H9 (cell line): ENCODE results near the gene ACADM. TPM values are rescaled to one million over a fixed set of nuclear protein-coding genes. Genes with fewer than 3 reads are reported as not detected.

Experiments used
- DNase-seq: peaks from one replicate; pipeline ENCODE4 v3.0.0-alpha.2; 2017
- H2AFZ ChIP-seq: one replicate; pipeline ENCODE4 v1.6.1; 2013; ENCODE audit warnings: mild to moderate bottlenecking, low read length, control low read depth, moderate library complexity
- H2AK5ac ChIP-seq: 2 replicates; pipeline ENCODE4 v1.6.1; 2013; ENCODE audit warnings: low read length, control low read depth, mixed read lengths; ENCODE audit not compliant: insufficient read length
- H2BK120ac ChIP-seq: one replicate; pipeline ENCODE4 v1.6.1; 2013; ENCODE audit warnings: low read depth, mild to moderate bottlenecking, low read length, control low read depth, inconsistent platforms; ENCODE audit not compliant: poor library complexity, severe bottlenecking
- H2BK12ac ChIP-seq: 2 replicates; pipeline ENCODE4 v1.6.1; 2013; ENCODE audit warnings: low read length, control low read depth, mixed read lengths, low read depth; ENCODE audit not compliant: insufficient read length
- H2BK15ac ChIP-seq: 2 replicates; pipeline ENCODE4 v1.6.1; 2013; ENCODE audit warnings: low read depth, low read length, control low read depth
- H2BK20ac ChIP-seq: one replicate; pipeline ENCODE4 v1.6.1; 2013; ENCODE audit warnings: low read depth, mild to moderate bottlenecking, low read length, control low read depth, inconsistent platforms; ENCODE audit not compliant: poor library complexity, severe bottlenecking
- H2BK5ac ChIP-seq: 2 replicates; pipeline ENCODE4 v1.6.1; 2013; ENCODE audit warnings: low read length, control low read depth, mixed read lengths; ENCODE audit not compliant: insufficient read length
- H3K14ac ChIP-seq: 2 replicates; pipeline ENCODE4 v1.6.1; 2013; ENCODE audit warnings: low read length, control low read depth; ENCODE audit not compliant: insufficient read depth
- H3K18ac ChIP-seq: 2 replicates; pipeline ENCODE4 v1.6.1; 2013; ENCODE audit warnings: low read depth, mild to moderate bottlenecking, mixed read lengths, low read length, control low read depth; ENCODE audit not compliant: insufficient read length
- H3K23ac ChIP-seq: 2 replicates; pipeline ENCODE4 v1.6.1; 2013; ENCODE audit warnings: low read length, control low read depth, mixed read lengths, low read depth; ENCODE audit not compliant: insufficient read length
- H3K23me2 ChIP-seq: 2 replicates; pipeline ENCODE4 v1.6.1; 2013; ENCODE audit warnings: low read depth, mild to moderate bottlenecking, mixed read lengths, low read length, control low read depth; ENCODE audit not compliant: insufficient read length, poor library complexity, severe bottlenecking
- H3K27ac ChIP-seq: 2 replicates; pipeline ENCODE4 v1.5.1; 2013; ENCODE audit warnings: low read length, control low read depth, mixed read lengths, low read depth; ENCODE audit not compliant: insufficient read length
- H3K27me3 ChIP-seq: 2 replicates; pipeline ENCODE4 v1.6.1; 2013; ENCODE audit warnings: low read length, control low read depth, inconsistent platforms; ENCODE audit not compliant: insufficient read depth
- H3K4ac ChIP-seq: 2 replicates; pipeline ENCODE4 v1.6.1; 2013; ENCODE audit warnings: low read depth, mild to moderate bottlenecking, control low read depth, inconsistent platforms, low read length, moderate library complexity
- H3K4me1 ChIP-seq: 2 replicates; pipeline ENCODE4 v1.6.1; 2013; ENCODE audit warnings: low read length, control low read depth, inconsistent platforms; ENCODE audit not compliant: insufficient read depth
- H3K4me2 ChIP-seq: 2 replicates; pipeline ENCODE4 v1.6.1; 2013; ENCODE audit warnings: low read length, control low read depth, mixed read lengths; ENCODE audit not compliant: insufficient read length, insufficient read depth
- H3K56ac ChIP-seq: 2 replicates; pipeline ENCODE4 v1.6.1; 2013; ENCODE audit warnings: low read depth, mild to moderate bottlenecking, mixed read lengths, low read length, control low read depth; ENCODE audit not compliant: insufficient read length
- H3K79me1 ChIP-seq: 2 replicates; pipeline ENCODE4 v1.6.1; 2013; ENCODE audit warnings: low read depth, mild to moderate bottlenecking, moderate library complexity, low read length, control low read depth, inconsistent platforms; ENCODE audit not compliant: insufficient read depth, poor library complexity, severe bottlenecking
- H3K79me2 ChIP-seq: 2 replicates; pipeline ENCODE4 v1.6.1; 2013; ENCODE audit warnings: low read length, control low read depth, inconsistent platforms; ENCODE audit not compliant: insufficient read depth
- H3K9ac ChIP-seq: 2 replicates; pipeline ENCODE4 v1.6.1; 2013; ENCODE audit warnings: low read length, control low read depth, mixed read lengths; ENCODE audit not compliant: insufficient read length; ENCODE audit errors: extremely low read depth
- H3K9me3 ChIP-seq: one replicate; pipeline ENCODE4 v1.6.1; 2013; ENCODE audit warnings: low read depth, low read length, inconsistent platforms; ENCODE audit not compliant: control insufficient read depth
- H3T11ph ChIP-seq: one replicate; pipeline ENCODE4 v1.6.1; 2013; ENCODE audit warnings: mild to moderate bottlenecking, low read length, control low read depth, inconsistent platforms
- H4K20me1 ChIP-seq: one replicate; pipeline ENCODE4 v1.6.1; 2013; ENCODE audit not compliant: control insufficient read depth, insufficient read length, insufficient read depth
- H4K5ac ChIP-seq: 2 replicates; pipeline ENCODE4 v1.6.1; 2013; ENCODE audit warnings: low read depth, mild to moderate bottlenecking, mixed read lengths, low read length, control low read depth; ENCODE audit not compliant: insufficient read length
- H4K8ac ChIP-seq: replicated peaks from 2 replicates; pipeline ENCODE4 v1.6.1; 2013; ENCODE audit warnings: low read length, control low read depth, mixed read lengths, low read depth; ENCODE audit not compliant: insufficient read length
- H4K91ac ChIP-seq: 2 replicates; pipeline ENCODE4 v1.6.1; 2013; ENCODE audit warnings: low read depth, mild to moderate bottlenecking, moderate library complexity, mixed read lengths, low read length, control low read depth; ENCODE audit not compliant: insufficient read length
- H3K27ac Mint-ChIP-seq, 3 experiments: 2 replicates in 2 of 3; 3 replicates in 1 of 3; pipeline ENCODE4 v1.8.0; 2020 to 2021; ENCODE audit warnings: mixed read lengths in 3 of 3, mild to moderate bottlenecking in 1 of 3, moderate library complexity in 1 of 3
- H3K27me3 Mint-ChIP-seq: 2 replicates; pipeline ENCODE4 v1.8.0; 2021; ENCODE audit warnings: low read depth, mild to moderate bottlenecking, moderate library complexity, mixed read lengths
- H3K36me3 Mint-ChIP-seq, 3 experiments: 2 replicates in 2 of 3; 3 replicates in 1 of 3; pipeline ENCODE4 v1.8.0; 2020 to 2021; ENCODE audit warnings: low read depth in 3 of 3, mixed read lengths in 3 of 3; ENCODE audit not compliant: insufficient read depth in 1 of 3
- H3K4me1 Mint-ChIP-seq, 2 experiments: 2 replicates each; pipeline ENCODE4 v1.8.0; 2020; ENCODE audit warnings: mixed read lengths in 2 of 2
- H3K4me3 Mint-ChIP-seq, 2 experiments: 2 replicates in 1 of 2; 3 replicates in 1 of 2; pipeline ENCODE4 v1.8.0; 2020 to 2021; ENCODE audit warnings: mild to moderate bottlenecking in 2 of 2, mixed read lengths in 2 of 2, moderate library complexity in 1 of 2
- H3K9me3 Mint-ChIP-seq, 2 experiments: 2 replicates in 1 of 2; 3 replicates in 1 of 2; pipeline ENCODE4 v1.8.0; 2020; ENCODE audit warnings: mild to moderate bottlenecking in 2 of 2, mixed read lengths in 2 of 2, moderate library complexity in 1 of 2
- WGBS: extraction: QIAGEN DNeasy Blood & Tissue Kit; methylation state at CpG from one replicate; pipeline ENCODE4 v1.1.7; 2013; ENCODE audit warnings: missing lambda C conversion rate, low lambda C conversion rate, mixed read lengths; ENCODE audit not compliant: insufficient read length; ENCODE audit errors: extremely low coverage; 5-methylcytosine and 5-hydroxymethylcytosine counted together
- total RNA-seq: library from RNA; stranded (reverse); gene quantifications from 2 replicates; pipeline ENCODE4 v1.2.1, GENCODE V29; 2021
- TF ChIP-seq, protein P1 (sequence below): fragments of 200-600 bp; sonication (generic); conservative IDR thresholded peaks from 3 replicates; pipeline ENCODE4 v1.8.0; 2021; ENCODE audit warnings: antibody characterized with exemption, mild to moderate bottlenecking

Gene ACADM
- total RNA-seq, 1 experiment from 2014 or later = 51.3 TPM

DNA sequence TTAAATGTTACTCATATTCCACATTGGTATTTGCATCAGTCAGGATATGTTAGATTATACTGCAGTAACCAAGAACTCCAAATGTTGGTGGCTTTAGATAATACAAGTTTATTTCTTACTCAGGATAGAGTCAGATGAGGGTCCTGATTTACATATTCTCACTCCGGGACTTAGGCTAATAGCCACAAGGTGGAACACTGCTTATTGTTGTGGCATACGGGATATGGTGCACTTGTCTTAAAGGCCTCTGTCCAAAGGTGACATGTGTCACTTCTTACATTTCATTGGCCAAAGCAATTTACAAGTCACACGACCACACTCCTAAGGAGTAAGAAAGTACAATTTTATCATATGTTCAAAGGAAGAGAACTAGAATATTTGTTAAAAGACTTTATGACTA is 28.5 kb upstream of the ACADM start:
- H3K36me3 Mint-ChIP-seq = no peaks in the 10 kb centered on the region
- DNase-seq = no peak
- H2BK20ac ChIP-seq = no peak overlapping the region
- H2BK5ac ChIP-seq = no peak overlapping the region
- no peak overlapping the region for H2AFZ ChIP-seq
- no peak overlapping the region for H3K18ac ChIP-seq
- no peak overlapping the region for H3T11ph ChIP-seq
- H4K91ac ChIP-seq = no peak overlapping the region
- no peak overlapping the region for H3K9ac ChIP-seq
- H3K4ac ChIP-seq = no peak overlapping the region
- peaks cover 0 to 3% of the 10 kb centered on the region in 2 experiments; a peak in 1 of 5 replicates for H3K9me3 Mint-ChIP-seq
- no peak overlapping the region for H3K27ac ChIP-seq
- no peaks in the 10 kb centered on the region for H3K9me3 ChIP-seq
- H3K27me3 Mint-ChIP-seq = no peaks in the 10 kb centered on the region; the same call in 1 of the 2 replicates
- H3K4me2 ChIP-seq = no peak overlapping the region
- TF ChIP-seq, protein P1, sequence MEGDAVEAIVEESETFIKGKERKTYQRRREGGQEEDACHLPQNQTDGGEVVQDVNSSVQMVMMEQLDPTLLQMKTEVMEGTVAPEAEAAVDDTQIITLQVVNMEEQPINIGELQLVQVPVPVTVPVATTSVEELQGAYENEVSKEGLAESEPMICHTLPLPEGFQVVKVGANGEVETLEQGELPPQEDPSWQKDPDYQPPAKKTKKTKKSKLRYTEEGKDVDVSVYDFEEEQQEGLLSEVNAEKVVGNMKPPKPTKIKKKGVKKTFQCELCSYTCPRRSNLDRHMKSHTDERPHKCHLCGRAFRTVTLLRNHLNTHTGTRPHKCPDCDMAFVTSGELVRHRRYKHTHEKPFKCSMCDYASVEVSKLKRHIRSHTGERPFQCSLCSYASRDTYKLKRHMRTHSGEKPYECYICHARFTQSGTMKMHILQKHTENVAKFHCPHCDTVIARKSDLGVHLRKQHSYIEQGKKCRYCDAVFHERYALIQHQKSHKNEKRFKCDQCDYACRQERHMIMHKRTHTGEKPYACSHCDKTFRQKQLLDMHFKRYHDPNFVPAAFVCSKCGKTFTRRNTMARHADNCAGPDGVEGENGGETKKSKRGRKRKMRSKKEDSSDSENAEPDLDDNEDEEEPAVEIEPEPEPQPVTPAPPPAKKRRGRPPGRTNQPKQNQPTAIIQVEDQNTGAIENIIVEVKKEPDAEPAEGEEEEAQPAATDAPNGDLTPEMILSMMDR = no peak
- H2BK120ac ChIP-seq = no peak overlapping the region
- H3K79me1 ChIP-seq = no peaks in the 10 kb centered on the region
- H4K20me1 ChIP-seq = no peaks in the 10 kb centered on the region
- no peaks in the 10 kb centered on the region for H3K4me1 ChIP-seq
- H3K27ac Mint-ChIP-seq = no peak overlapping the region
- WGBS = no CpG with 5 or more reads among the region's 3 CpGs
- H3K4me3 Mint-ChIP-seq = no peak overlapping the region
- H4K8ac ChIP-seq = no peak overlapping the region
- no peaks in the 10 kb centered on the region for H3K27me3 ChIP-seq
- no peak overlapping the region for H2AK5ac ChIP-seq
- peaks cover 0 to 4% of the 10 kb centered on the region in 2 experiments; a peak in 2 of 4 replicates for H3K4me1 Mint-ChIP-seq
- no peaks in the 10 kb centered on the region for H3K79me2 ChIP-seq
- no peak overlapping the region for H3K56ac ChIP-seq
- H3K23me2 ChIP-seq = no peaks in the 10 kb centered on the region
- no peak overlapping the region for H2BK15ac ChIP-seq
- no peak overlapping the region for H4K5ac ChIP-seq
- H2BK12ac ChIP-seq = no peak overlapping the region
- no peak overlapping the region for H3K14ac ChIP-seq
- no peak overlapping the region for H3K23ac ChIP-seq
